Trophoblast cell (in vitro differentiated cells and primary cell): Measurements from ENCODE around the gene PCDHB7.
"Not testable (repeated sequence)": the region's sequence is repeated elsewhere in the genome, so short reads cannot be mapped to it uniquely, and the experiment has no call there.

Experiments used
- DNase-seq, 2 donors: peaks; one replicate each; pipeline ENCODE4 v3.0.0-alpha.2; 2016
- H2AFZ ChIP-seq: 2 replicates; pipeline ENCODE4 v1.6.1; 2013; ENCODE audit warnings: low read length, moderate library complexity, mild to moderate bottlenecking; ENCODE audit not compliant: insufficient read depth, poor library complexity
- H2AK5ac ChIP-seq: 2 replicates; pipeline ENCODE4 v1.6.1; 2013; ENCODE audit warnings: mild to moderate bottlenecking, low read length
- H2BK120ac ChIP-seq: 2 replicates; pipeline ENCODE4 v1.6.1; 2013; ENCODE audit warnings: low read length, mild to moderate bottlenecking, moderate library complexity; ENCODE audit not compliant: insufficient read depth, poor library complexity
- H2BK12ac ChIP-seq: 2 replicates; pipeline ENCODE4 v1.6.1; 2013; ENCODE audit warnings: mild to moderate bottlenecking, low read length, moderate library complexity
- H2BK5ac ChIP-seq: 2 replicates; pipeline ENCODE4 v1.6.1; 2013; ENCODE audit warnings: low read length, low read depth, moderate library complexity, mild to moderate bottlenecking; ENCODE audit not compliant: poor library complexity
- H3K14ac ChIP-seq: 2 replicates; pipeline ENCODE4 v1.6.1; 2013; ENCODE audit warnings: mild to moderate bottlenecking, low read length
- H3K18ac ChIP-seq: 2 replicates; pipeline ENCODE4 v1.6.1; 2013; ENCODE audit warnings: mild to moderate bottlenecking, low read length
- H3K23ac ChIP-seq: 2 replicates; pipeline ENCODE4 v1.6.1; 2013; ENCODE audit warnings: low read length
- H3K27ac ChIP-seq: 2 replicates; pipeline ENCODE4 v1.5.1; 2013; ENCODE audit warnings: low read depth, mild to moderate bottlenecking, inconsistent platforms, low read length, moderate library complexity
- H3K27me3 ChIP-seq: 2 replicates; pipeline ENCODE4 v1.6.1; 2013; ENCODE audit warnings: inconsistent platforms, mild to moderate bottlenecking, low read length, moderate library complexity; ENCODE audit not compliant: insufficient read depth
- H3K36me3 ChIP-seq, 2 experiments: 1 replicate in 1 of 2; 2 replicates in 1 of 2; pipeline ENCODE4 v1.6.1; 2013; ENCODE audit warnings: low read length in 2 of 2, mild to moderate bottlenecking in 2 of 2, moderate library complexity in 1 of 2; ENCODE audit not compliant: insufficient read depth in 2 of 2, control insufficient read depth in 1 of 2
- H3K4ac ChIP-seq: 2 replicates; pipeline ENCODE4 v1.6.1; 2013; ENCODE audit warnings: low read depth, mild to moderate bottlenecking, low read length, moderate library complexity
- H3K4me1 ChIP-seq, 2 experiments: 1 replicate in 1 of 2; 2 replicates in 1 of 2; pipeline ENCODE4 v1.6.1; 2013; ENCODE audit warnings: low read length in 2 of 2, mild to moderate bottlenecking in 2 of 2, moderate library complexity in 1 of 2; ENCODE audit not compliant: insufficient read depth in 2 of 2, control insufficient read depth in 1 of 2
- H3K4me2 ChIP-seq: 2 replicates; pipeline ENCODE4 v1.6.1; 2013; ENCODE audit warnings: inconsistent platforms, mild to moderate bottlenecking, low read length, moderate library complexity
- H3K4me3 ChIP-seq: 2 replicates; pipeline ENCODE4 v1.5.1; 2013; ENCODE audit warnings: mild to moderate bottlenecking, low read depth, low read length, inconsistent platforms
- H3K79me1 ChIP-seq: one replicate; pipeline ENCODE4 v1.6.1; 2013; ENCODE audit warnings: low read length
- H3K79me2 ChIP-seq: 2 replicates; pipeline ENCODE4 v1.6.1; 2013; ENCODE audit warnings: low read length, mild to moderate bottlenecking; ENCODE audit not compliant: control insufficient read depth, insufficient read depth, poor library complexity
- H3K9ac ChIP-seq: 2 replicates; pipeline ENCODE4 v1.6.1; 2013; ENCODE audit warnings: mild to moderate bottlenecking, low read length
- H3K9me3 ChIP-seq: 2 replicates; pipeline ENCODE4 v1.6.1; 2013; ENCODE audit warnings: low read depth, mild to moderate bottlenecking, control low read depth, inconsistent platforms, low read length; ENCODE audit not compliant: insufficient read depth
- H4K12ac ChIP-seq: 2 replicates; pipeline ENCODE4 v1.6.1; 2013; ENCODE audit warnings: low read depth, mild to moderate bottlenecking, low read length, moderate library complexity
- H4K8ac ChIP-seq: 2 replicates; pipeline ENCODE4 v1.6.1; 2013; ENCODE audit warnings: low read depth, mild to moderate bottlenecking, low read length, moderate library complexity
- H4K91ac ChIP-seq: one replicate; pipeline ENCODE4 v1.6.1; 2013; ENCODE audit warnings: low read depth, mild to moderate bottlenecking, low read length, moderate library complexity
- WGBS: extraction: QIAGEN DNeasy Blood & Tissue Kit; methylation state at CpG from one replicate; pipeline ENCODE4 v1.1.7; 2013; ENCODE audit warnings: missing lambda C conversion rate; ENCODE audit not compliant: insufficient read length, insufficient coverage; ENCODE audit errors: extremely low coverage; 5-methylcytosine and 5-hydroxymethylcytosine counted together

The PCDHB7 gene

DNA sequence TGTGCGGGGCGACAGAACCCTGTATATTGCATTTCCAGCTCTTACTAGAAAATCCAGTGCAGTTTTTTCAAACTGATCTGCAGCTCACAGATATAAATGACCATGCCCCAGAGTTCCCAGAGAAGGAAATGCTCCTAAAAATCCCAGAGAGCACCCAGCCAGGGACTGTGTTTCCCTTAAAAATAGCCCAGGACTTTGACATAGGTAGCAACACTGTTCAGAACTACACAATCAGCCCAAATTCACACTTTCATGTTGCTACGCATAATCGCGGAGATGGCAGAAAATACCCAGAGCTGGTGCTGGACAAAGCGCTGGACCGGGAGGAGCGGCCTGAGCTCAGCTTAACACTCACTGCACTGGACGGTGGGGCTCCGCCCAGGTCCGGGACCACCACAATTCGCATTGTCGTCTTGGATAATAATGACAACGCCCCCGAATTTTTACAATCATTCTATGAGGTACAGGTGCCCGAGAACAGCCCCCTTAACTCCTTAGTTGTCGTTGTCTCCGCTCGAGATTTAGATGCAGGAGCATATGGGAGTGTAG lies 36.7 kb upstream of the PCDHB7 start:
- Histone ChIP-seq H3K79me2 (no peaks in the 10 kb centered on the region), H3K27ac (no peak overlapping the region), H4K91ac (no peak overlapping the region), H3K27me3 (no peaks in the 10 kb centered on the region), H3K4me2 (peak overlapping the region; percentile 40), H4K12ac (no peak overlapping the region), H4K8ac (no peak overlapping the region), H2BK120ac (no peak overlapping the region), H3K4me1 (no peaks in the 10 kb centered on the region), H2AFZ (no peak overlapping the region), H3K36me3 (peaks cover 0 to 1% of the 10 kb centered on the region in 2 experiments), H3K18ac (no peak overlapping the region), H2BK12ac (no peak overlapping the region), H3K9me3 (no peaks in the 10 kb centered on the region), H3K14ac (no peak overlapping the region), H3K23ac (no peak overlapping the region), H2BK5ac (no peak overlapping the region), H3K79me1 (no peaks in the 10 kb centered on the region), H3K4ac (no peak overlapping the region), H3K9ac (no peak overlapping the region), H2AK5ac (no peak overlapping the region), H3K4me3 (no peak overlapping the region)
- WGBS, result no CpG with 5 or more reads among the region's 19 CpGs
- no peak for DNase-seq

DNA sequence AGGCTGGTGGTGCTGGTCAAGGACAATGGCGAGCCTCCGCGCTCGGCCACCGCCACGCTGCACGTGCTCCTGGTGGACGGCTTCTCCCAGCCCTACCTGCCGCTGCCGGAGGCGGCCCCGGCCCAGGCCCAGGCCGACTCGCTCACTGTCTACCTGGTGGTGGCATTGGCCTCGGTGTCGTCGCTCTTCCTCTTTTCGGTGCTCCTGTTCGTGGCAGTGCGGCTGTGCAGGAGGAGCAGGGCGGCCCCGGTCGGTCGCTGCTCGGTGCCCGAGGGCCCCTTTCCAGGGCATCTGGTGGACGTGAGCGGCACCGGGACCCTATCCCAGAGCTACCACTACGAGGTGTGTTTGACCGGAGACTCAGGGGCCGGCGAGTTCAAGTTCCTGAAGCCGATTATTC lies 35.1 kb upstream of the PCDHB7 start:
- H4K12ac ChIP-seq, H3K27me3 ChIP-seq, H2AFZ ChIP-seq, H4K8ac ChIP-seq, H2BK5ac ChIP-seq, H2BK12ac ChIP-seq, H3K18ac ChIP-seq, H3K79me2 ChIP-seq, H3K4me1 ChIP-seq, H3K4me2 ChIP-seq, H3K23ac ChIP-seq, H3K14ac ChIP-seq, H2BK120ac ChIP-seq, H2AK5ac ChIP-seq, H4K91ac ChIP-seq, H3K4ac ChIP-seq, H3K9ac ChIP-seq, H3K9me3 ChIP-seq, H3K36me3 ChIP-seq, H3K27ac ChIP-seq, H3K4me3 ChIP-seq, DNase-seq, H3K79me1 ChIP-seq: not testable (repeated sequence)
- WGBS, result no CpG with 5 or more reads among the region's 34 CpGs

DNA sequence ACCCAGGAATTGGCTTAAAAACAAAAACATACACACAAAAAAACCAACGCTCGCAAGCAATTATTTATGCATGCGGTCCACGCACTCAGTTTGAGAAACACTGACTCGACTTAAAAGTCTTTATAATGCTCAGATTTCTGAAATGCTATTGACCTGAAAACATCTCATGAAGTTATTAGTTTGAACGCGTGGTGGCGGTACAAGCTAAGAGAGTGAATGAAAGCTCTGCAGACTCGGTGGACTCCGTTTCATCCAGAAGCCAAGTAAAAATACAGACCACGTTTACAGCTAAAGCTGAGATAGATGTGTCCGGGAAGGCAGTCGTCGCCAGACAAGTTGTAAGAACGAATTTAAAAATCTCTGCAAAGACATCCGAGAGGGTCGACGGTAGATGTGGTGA lies 22.6 kb upstream of the PCDHB7 start, which contains the start of gene PCDHB6:
Gene PCDHB6 (plus strand): TSS at position 246 of the 400 bp plus-strand sequence. CDS start 201 bp downstream, outside the sequence.
- Histone ChIP-seq H3K4me3 (no peak within 1 kb of the TSS), H3K9me3 (peaks cover 2% of the 10 kb centered on the region), H3K4ac (no peak within 1 kb of the TSS), H3K27ac (no peak within 1 kb of the TSS), H4K91ac (no peak within 1 kb of the TSS), H3K14ac (no peak within 1 kb of the TSS), H2BK12ac (no peak within 1 kb of the TSS), H4K12ac (no peak within 1 kb of the TSS), H3K79me2 (no peaks in the 10 kb centered on the region), H2BK5ac (no peak within 1 kb of the TSS), H2AFZ (no peak within 1 kb of the TSS), H3K23ac (no peak within 1 kb of the TSS), H3K4me2 (no peak within 1 kb of the TSS), H3K4me1 (no peaks in the 10 kb centered on the region), H3K9ac (no peak within 1 kb of the TSS), H3K18ac (no peak within 1 kb of the TSS), H3K27me3 (no peaks in the 10 kb centered on the region), H4K8ac (no peak within 1 kb of the TSS), H3K79me1 (no peaks in the 10 kb centered on the region), H2BK120ac (no peak within 1 kb of the TSS), H3K36me3 (no peaks in the 10 kb centered on the region), H2AK5ac (no peak within 1 kb of the TSS)
- no CpG with 5 or more reads among the region's 18 CpGs for WGBS
- no peak for DNase-seq

DNA sequence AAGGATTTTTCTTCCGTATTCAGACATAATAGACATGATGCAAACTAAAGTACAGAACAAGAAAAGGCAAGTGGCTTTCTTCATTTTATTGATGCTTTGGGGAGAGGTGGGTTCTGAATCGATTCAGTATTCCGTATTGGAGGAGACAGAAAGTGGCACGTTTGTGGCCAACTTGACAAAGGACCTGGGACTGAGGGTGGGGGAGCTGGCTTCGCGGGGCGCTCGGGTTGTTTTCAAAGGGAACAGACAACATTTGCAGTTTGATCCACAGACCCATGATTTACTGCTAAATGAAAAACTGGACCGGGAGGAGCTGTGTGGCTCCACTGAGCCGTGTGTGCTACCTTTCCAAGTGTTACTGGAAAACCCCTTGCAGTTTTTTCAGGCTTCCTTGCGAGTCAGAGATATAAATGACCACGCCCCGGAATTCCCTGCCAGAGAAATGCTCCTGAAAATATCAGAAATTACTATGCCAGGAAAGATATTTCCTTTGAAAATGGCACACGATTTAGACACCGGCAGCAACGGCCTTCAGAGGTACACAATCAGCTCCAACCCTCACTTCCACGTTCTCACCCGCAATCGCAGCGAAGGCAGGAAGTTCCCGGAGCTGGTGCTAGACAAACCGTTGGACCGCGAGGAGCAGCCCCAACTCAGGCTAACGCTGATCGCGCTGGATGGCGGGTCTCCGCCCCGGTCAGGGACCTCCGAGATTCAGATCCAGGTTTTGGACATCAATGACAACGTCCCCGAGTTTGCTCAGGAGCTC lies 22.0 kb upstream of the PCDHB7 start:
- H3K4me1 ChIP-seq, result no peaks in the 10 kb centered on the region
- WGBS, result no CpG with 5 or more reads among the region's 33 CpGs
- H3K27ac ChIP-seq, result no peak overlapping the region
- no peak overlapping the region for H3K14ac ChIP-seq
- no peak overlapping the region for H3K23ac ChIP-seq
- no peak overlapping the region for H2BK120ac ChIP-seq
- H3K18ac ChIP-seq, result no peak overlapping the region
- H4K8ac ChIP-seq, result no peak overlapping the region
- H4K91ac ChIP-seq, result no peak overlapping the region
- no peak overlapping the region for H2AFZ ChIP-seq
- no peaks in the 10 kb centered on the region for H3K36me3 ChIP-seq
- H2BK5ac ChIP-seq, result no peak overlapping the region
- H3K9me3 ChIP-seq, result peaks cover 2% of the 10 kb centered on the region
- no peaks in the 10 kb centered on the region for H3K79me2 ChIP-seq
- no peak overlapping the region for H2AK5ac ChIP-seq
- no peak overlapping the region for H2BK12ac ChIP-seq
- no peak overlapping the region for H4K12ac ChIP-seq
- no peak for DNase-seq
- H3K9ac ChIP-seq, result no peak overlapping the region
- no peak overlapping the region for H3K4ac ChIP-seq
- no peaks in the 10 kb centered on the region for H3K27me3 ChIP-seq
- H3K4me2 ChIP-seq, result no peak overlapping the region
- no peak overlapping the region for H3K4me3 ChIP-seq
- H3K79me1 ChIP-seq, result no peaks in the 10 kb centered on the region
